Ectodermal cell (in vitro differentiated cells): ENCODE measurements around the gene MAB21L3.

Source experiments
- H3K27ac ChIP-seq: 2 replicates; pipeline ENCODE4 v1.7.0; 2013; ENCODE audit warnings: mild to moderate bottlenecking, low read depth, low read length; ENCODE audit not compliant: insufficient read depth, poor library complexity, severe bottlenecking
- H3K27me3 ChIP-seq: 2 replicates; pipeline ENCODE4 v1.7.0; 2013; ENCODE audit warnings: mild to moderate bottlenecking, low read length; ENCODE audit not compliant: insufficient read depth, control insufficient read depth, poor library complexity, severe bottlenecking
- H3K36me3 ChIP-seq: one replicate; pipeline ENCODE4 v1.7.0; 2013; ENCODE audit warnings: low read length; ENCODE audit not compliant: control insufficient read depth, insufficient read depth
- H3K4me1 ChIP-seq: one replicate; pipeline ENCODE4 v1.7.0; 2013; ENCODE audit warnings: low read length; ENCODE audit not compliant: control insufficient read depth, insufficient read depth
- H3K4me3 ChIP-seq: 2 replicates; pipeline ENCODE4 v1.7.0; 2013; ENCODE audit warnings: low read depth, low read length, control low read depth; ENCODE audit not compliant: insufficient read depth
- H3K9me3 ChIP-seq: 2 replicates; pipeline ENCODE4 v1.7.0; 2013; ENCODE audit warnings: mild to moderate bottlenecking, low read length, moderate library complexity; ENCODE audit not compliant: control insufficient read depth
- WGBS, 2 experiments: methylation state at CpG; one replicate each; pipeline ENCODE4 v1.1.7; 2013; ENCODE audit warnings: missing lambda C conversion rate in 2 of 2; 5-methylcytosine and 5-hydroxymethylcytosine counted together

Gene MAB21L3

DNA sequence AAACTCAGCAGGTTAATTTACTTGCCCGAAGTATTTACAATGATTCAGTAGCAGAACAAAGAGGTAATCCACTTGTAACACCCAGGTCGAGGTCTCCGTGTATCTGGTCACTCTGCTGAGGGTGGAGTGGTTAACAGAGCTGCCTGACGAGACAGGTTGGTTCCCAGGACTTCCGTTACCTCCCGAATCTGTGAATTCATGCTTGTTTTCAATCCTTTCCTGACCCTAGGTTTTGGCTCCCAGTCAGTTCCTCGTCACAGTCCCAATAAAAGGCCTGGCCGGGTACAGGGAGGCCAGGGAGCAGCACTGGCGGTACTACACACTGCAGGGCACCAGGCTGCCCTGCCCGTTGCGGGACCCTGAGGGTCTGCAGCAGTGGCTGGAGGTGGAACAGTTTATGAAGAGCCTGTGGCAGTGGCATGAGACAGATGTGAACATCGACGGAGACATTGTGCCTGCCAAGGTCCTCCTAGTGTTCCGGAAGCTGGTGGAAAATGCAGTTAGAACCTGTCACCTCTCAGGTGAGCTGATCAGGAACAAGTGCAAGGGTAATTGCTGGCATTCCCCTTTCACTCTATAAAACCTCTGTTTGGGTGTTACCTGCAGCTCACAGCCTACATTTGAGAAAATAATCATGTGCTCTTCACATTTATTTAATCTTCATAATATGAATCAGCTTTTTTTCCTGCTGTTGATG is 12.8 kb downstream of the MAB21L3 start:
- Histone ChIP-seq H3K27ac (no peak overlapping the region), H3K9me3 (no peaks in the 10 kb centered on the region), H3K4me3 (no peak overlapping the region), H3K4me1 (no peaks in the 10 kb centered on the region), H3K36me3 (no peaks in the 10 kb centered on the region), H3K27me3 (no peaks in the 10 kb centered on the region)
- 89 to 90% methylated on average over 14 of the region's 14 CpGs for WGBS, 2 experiments

GRCh38 chr1:116125758-116126157 is 14.6 kb downstream of the MAB21L3 start:
- H3K4me1 ChIP-seq = no peaks in the 10 kb centered on the region
- H3K27me3 ChIP-seq = no peaks in the 10 kb centered on the region
- H3K4me3 ChIP-seq = no peak overlapping the region
- H3K27ac ChIP-seq = no peak overlapping the region
- 94 to 95% methylated on average over 5 of the region's 5 CpGs for WGBS, 2 experiments
- H3K9me3 ChIP-seq = no peaks in the 10 kb centered on the region
- H3K36me3 ChIP-seq = no peaks in the 10 kb centered on the region

GRCh38 chr1:116126281-116126680 is 15.1 kb downstream of the MAB21L3 start:
- Histone ChIP-seq H3K9me3 (no peaks in the 10 kb centered on the region), H3K27me3 (no peaks in the 10 kb centered on the region), H3K4me1 (no peaks in the 10 kb centered on the region), H3K36me3 (no peaks in the 10 kb centered on the region), H3K27ac (no peak overlapping the region), H3K4me3 (no peak overlapping the region)
- WGBS, 2 experiments = 76 to 100% methylated on average over 2 to 4 of the region's 4 CpGs

DNA sequence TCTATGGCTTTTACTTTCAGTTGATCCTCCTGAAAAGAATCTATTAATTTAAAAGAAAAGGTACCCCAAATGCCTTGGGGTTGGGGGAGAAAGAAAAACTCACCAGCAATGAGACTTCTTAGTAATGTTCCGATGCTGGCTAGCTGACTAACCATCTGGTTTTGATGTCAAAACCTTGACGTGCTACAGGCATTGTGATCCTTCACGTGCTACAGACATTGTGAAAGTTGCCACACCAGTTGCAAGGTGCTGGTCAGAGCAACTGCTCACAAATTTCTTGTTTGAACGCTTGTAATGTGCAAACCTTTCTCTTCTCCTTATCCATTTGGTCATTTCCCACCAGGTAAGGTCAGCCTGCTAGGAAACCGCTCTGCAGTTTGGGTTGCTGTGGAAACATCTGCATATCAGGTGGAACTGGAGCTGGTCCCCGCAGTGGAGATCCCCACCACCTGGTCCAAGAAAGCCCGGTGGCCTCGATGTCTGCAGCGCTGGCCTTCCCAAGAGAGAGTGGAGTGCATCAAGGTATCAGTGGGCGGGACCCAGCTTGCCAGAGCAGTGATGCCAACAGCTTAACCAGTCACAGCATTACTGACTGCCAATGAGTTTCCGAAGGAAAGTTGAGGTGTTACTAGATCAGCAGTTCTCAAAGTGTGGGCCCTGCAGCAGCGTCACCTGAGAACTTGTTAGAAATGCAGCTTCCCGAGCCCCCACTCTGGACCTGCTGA is 16.1 kb downstream of the MAB21L3 start:
- Histone ChIP-seq H3K4me3 (no peak overlapping the region), H3K27ac (no peak overlapping the region), H3K27me3 (no peaks in the 10 kb centered on the region), H3K4me1 (no peaks in the 10 kb centered on the region), H3K9me3 (no peaks in the 10 kb centered on the region), H3K36me3 (no peaks in the 10 kb centered on the region)
- WGBS, 2 experiments = 93 to 94% methylated on average over 13 of the region's 13 CpGs

- WGBS, 2 experiments = 92 to 94% methylated on average over 7 of the region's 7 CpGs
- Histone ChIP-seq H3K4me3 (no peak overlapping the region), H3K4me1 (no peaks in the 10 kb centered on the region), H3K27me3 (no peaks in the 10 kb centered on the region), H3K9me3 (no peaks in the 10 kb centered on the region), H3K36me3 (no peaks in the 10 kb centered on the region), H3K27ac (no peak overlapping the region)
Observed at GRCh38 chr1:116127848-116128540, 16.8 kb downstream of the MAB21L3 start.

- Histone ChIP-seq H3K4me3 (no peak overlapping the region), H3K27ac (no peak overlapping the region), H3K36me3 (no peaks in the 10 kb centered on the region), H3K27me3 (no peaks in the 10 kb centered on the region), H3K4me1 (no peaks in the 10 kb centered on the region), H3K9me3 (no peaks in the 10 kb centered on the region)
- 89 to 91% methylated on average over 3 of the region's 3 CpGs for WGBS, 2 experiments
Observed at GRCh38 chr1:116128664-116129063, 17.5 kb downstream of the MAB21L3 start.

GRCh38 chr1:116129537-116129936 is 18.3 kb downstream of the MAB21L3 start:
- H3K4me3 ChIP-seq = no peak overlapping the region
- WGBS, 2 experiments = 93 to 94% methylated on average over 6 of the region's 6 CpGs
- H3K36me3 ChIP-seq = no peaks in the 10 kb centered on the region
- H3K27ac ChIP-seq = no peak overlapping the region
- no peaks in the 10 kb centered on the region for H3K9me3 ChIP-seq
- no peaks in the 10 kb centered on the region for H3K4me1 ChIP-seq
- no peaks in the 10 kb centered on the region for H3K27me3 ChIP-seq

GRCh38 chr1:116130356-116130755 is 19.2 kb downstream of the MAB21L3 start:
- H3K27ac ChIP-seq = no peak overlapping the region
- no peaks in the 10 kb centered on the region for H3K36me3 ChIP-seq
- H3K4me1 ChIP-seq = no peaks in the 10 kb centered on the region
- no peaks in the 10 kb centered on the region for H3K9me3 ChIP-seq
- H3K4me3 ChIP-seq = no peak overlapping the region
- H3K27me3 ChIP-seq = no peaks in the 10 kb centered on the region

DNA sequence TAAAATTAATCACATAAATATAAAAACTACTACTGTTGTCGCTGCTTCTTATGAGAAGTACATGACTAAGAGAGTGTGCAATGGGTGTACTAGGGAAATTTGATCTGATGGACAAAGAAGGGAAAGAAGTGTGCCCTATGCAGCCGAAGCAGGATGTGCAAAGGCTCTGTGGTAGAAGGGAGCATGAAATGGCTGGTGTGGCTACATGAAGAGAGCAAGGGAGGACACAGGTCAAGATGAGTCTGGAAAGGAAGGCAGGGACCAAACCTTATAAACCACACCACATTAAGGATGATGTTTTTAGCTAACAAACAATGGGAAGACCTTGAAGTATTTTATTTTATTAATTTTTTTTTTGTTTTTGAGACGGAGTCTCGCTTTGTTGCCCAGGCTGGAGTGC is 20.0 kb downstream of the MAB21L3 start:
- Histone ChIP-seq H3K27me3 (no peaks in the 10 kb centered on the region), H3K36me3 (no peaks in the 10 kb centered on the region), H3K4me1 (no peaks in the 10 kb centered on the region), H3K4me3 (no peak overlapping the region), H3K27ac (no peak overlapping the region), H3K9me3 (no peaks in the 10 kb centered on the region)
- WGBS, 2 experiments = 87 to 94% methylated on average over 4 of the region's 4 CpGs

GRCh38 chr1:116131866-116132605 is 20.8 kb downstream of the MAB21L3 start:
- H3K9me3 ChIP-seq = no peaks in the 10 kb centered on the region
- H3K36me3 ChIP-seq = no peaks in the 10 kb centered on the region
- no peaks in the 10 kb centered on the region for H3K4me1 ChIP-seq
- H3K27ac ChIP-seq = no peak overlapping the region
- no peaks in the 10 kb centered on the region for H3K27me3 ChIP-seq
- 92 to 94% methylated on average over 9 of the region's 9 CpGs for WGBS, 2 experiments
- no peak overlapping the region for H3K4me3 ChIP-seq
